DOHH2 (cell line): Measurements from ENCODE around the gene GPR65.

Source experiments
- EZH2phosphoT487 ChIP-seq: fragments of 200-600 bp; sonication (generic); IDR thresholded peaks from 2 replicates; pipeline ENCODE4 v1.6.1; 2017; ENCODE audit warnings: borderline replicate concordance, mild to moderate bottlenecking, antibody characterized with exemption, low read length, moderate library complexity, mixed read lengths
- TF ChIP-seq, protein P1 (sequence below): fragments of 200-600 bp; sonication (generic); IDR thresholded peaks from one replicate; pipeline ENCODE4 v1.5.1; 2014; ENCODE audit warnings: antibody characterized with exemption, mild to moderate bottlenecking, low read depth, low read length; ENCODE audit not compliant: poor library complexity, severe bottlenecking

DNA sequence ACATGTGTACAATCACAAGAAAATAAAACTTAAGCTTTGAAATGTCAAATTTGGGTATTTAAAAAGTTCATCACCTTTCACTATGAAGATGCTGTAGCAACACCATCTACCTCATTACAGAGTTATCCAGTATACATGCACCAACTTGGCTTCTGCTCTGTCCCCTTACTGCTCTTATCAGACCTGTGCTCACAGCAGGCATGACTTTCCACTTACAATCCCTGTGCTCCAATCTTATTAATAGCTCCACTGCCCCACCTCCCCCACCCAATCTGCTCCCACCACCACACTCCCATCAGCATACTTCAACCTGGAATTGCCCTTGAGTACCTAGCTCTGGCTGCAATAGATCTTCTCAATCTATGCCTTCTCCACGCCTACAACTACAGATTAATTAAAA, 25.2 kb upstream of the GPR65 start:
- TF ChIP-seq EZH2phosphoT487 = no peak
- TF ChIP-seq, protein P1, sequence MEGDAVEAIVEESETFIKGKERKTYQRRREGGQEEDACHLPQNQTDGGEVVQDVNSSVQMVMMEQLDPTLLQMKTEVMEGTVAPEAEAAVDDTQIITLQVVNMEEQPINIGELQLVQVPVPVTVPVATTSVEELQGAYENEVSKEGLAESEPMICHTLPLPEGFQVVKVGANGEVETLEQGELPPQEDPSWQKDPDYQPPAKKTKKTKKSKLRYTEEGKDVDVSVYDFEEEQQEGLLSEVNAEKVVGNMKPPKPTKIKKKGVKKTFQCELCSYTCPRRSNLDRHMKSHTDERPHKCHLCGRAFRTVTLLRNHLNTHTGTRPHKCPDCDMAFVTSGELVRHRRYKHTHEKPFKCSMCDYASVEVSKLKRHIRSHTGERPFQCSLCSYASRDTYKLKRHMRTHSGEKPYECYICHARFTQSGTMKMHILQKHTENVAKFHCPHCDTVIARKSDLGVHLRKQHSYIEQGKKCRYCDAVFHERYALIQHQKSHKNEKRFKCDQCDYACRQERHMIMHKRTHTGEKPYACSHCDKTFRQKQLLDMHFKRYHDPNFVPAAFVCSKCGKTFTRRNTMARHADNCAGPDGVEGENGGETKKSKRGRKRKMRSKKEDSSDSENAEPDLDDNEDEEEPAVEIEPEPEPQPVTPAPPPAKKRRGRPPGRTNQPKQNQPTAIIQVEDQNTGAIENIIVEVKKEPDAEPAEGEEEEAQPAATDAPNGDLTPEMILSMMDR = no peak
